ENCODE results near the gene PLA2R1. TPM values are rescaled to one million over a fixed set of nuclear protein-coding genes. Genes with fewer than 3 reads are reported as not detected.
A peak's percentile ranks its signal among the peaks of the same experiment; 100 is the strongest.
"Not testable (repeated sequence)": the region's sequence is repeated elsewhere in the genome, so short reads cannot be mapped to it uniquely, and the experiment has no call there.

PLA2R1 gene
- total RNA-seq, 1 donor from 2014 or later: 19.0 TPM

DNA sequence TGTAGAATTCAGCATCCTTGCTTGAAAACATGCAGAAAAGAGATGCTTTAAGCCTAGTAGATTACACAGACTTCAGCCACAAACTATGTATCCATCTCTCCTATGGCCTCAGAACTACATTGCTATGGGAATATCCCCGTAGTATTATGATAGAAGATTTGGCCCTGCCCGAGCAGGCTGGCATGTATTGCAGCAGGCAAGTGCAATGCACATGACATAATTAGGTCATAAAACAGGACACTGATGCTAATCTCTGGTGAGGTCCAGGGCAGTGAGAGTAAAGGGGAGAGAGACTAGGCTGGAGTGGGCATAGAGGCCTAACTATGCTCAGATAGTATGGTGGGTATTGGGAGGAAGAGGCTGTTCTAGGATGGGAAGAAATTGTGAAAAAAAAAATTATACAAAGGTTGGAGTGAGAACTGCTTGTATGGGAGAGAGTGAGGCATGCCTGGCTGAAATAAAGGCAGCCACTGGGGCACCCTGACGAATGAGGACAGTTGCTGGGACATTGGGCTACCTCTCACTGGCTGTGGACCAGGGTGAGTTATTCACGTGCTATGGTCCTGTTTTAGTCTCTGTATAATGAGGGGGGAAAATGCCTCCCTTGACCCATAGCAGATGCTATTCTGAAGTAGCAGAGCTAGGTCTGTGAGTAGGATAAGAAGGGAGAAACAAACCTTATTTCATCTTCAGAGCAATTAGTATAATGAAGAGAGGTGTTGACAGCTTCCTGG, 1.6 kb upstream of the PLA2R1 start:
- DNase-seq (ENCODE audit: low spot score): no peak

DNA sequence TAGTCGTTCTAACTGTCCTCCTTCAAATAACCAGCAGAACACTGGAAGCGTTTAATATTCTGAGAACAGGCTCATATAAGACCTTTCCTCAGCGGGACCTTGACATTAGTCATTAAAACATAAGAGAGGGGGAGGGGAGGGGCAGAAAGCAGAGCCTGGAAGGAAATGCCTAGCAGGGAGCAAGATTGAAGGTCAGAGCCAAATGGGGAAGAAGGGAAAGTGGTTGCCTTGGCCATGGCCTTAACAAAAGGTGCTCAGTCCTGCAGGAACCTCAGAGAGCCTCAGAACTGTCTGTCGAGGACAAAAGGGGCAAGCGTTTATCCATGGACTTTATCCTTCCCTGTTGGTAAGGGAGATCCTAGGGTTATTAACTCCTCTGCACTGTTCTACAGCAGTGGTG, 856 bp upstream of the PLA2R1 start:
- DNase-seq (ENCODE audit: low spot score): no peak

DNA sequence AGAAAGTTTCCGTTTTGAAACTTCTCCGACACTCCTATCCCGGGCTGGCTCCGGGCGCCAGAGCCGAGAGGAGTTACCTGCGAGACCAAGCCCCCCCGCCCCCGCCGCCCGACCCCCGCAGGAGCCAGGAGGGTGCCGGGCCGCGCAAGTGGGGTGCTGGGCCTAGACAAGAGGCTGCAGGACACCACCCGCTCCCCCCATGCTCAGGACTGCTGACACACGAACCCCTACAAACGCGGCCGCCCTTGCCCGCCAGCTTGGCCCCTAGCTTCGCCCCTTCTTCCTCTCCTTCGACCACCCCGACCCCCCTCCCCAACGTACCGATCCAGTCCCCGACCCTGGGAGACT, 497 bp downstream of the PLA2R1 start:
- no peak for DNase-seq (ENCODE audit: low spot score)

DNA sequence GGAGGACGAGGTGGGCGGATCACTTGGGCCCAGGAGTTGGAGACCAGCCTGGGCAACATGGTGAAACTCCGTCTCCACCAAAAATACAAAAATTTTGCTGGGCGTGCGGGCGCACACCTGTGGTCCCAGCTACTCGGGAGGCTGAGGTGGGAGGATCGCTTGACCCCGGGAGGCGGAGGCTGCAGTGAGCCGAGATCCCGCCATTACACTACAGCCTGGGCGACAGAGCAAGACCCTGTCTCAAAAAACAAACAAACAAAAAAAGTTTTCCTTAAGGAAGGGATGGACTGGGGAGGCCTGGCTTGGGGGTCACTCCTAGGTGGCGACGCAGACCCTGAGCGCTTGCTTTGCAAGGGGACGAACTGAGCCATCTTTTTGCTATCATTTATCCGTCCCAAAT, 882 bp downstream of the PLA2R1 start:
- no peak for DNase-seq (ENCODE audit: low spot score)

DNA sequence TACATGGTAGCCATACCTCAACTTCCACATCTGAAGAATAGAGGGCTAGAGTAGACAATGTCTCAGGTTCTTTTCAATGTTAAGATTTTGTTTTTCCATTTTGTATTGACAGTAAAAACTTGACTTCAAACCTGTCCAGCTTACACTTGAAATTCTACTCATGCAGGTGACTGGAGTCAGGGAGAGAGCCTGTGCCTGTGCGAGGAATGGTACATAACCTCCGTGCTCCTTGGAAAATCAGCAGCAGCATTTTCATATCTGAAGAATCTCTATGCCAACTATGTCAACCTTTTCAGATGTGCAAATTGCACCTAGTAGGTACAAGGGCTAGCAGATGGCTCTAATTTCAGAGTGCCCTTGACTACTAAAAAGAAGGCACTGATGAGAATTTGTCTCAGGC, 2.1 kb downstream of the PLA2R1 start:
- no peak for DNase-seq (ENCODE audit: low spot score)

DNA sequence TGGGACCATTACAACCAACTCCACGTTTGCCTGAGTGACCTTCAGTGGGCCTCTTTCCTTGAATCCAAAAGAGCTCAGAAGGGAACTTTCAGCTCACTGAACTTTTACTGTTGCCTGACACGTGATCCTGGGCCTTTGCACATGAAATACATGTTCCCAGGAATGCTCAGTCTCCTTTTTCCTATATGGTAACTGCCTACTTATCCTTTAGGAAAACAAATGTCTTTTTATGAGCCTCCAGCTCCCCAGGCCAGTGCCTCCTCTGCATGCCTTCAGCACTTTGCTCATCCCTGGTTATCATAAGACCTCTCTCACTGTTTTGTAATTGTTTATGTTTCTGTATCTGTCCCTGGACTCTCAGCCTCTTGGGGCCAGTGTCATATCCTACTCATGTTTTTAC, 5.1 kb downstream of the PLA2R1 start:
- no peak for DNase-seq (ENCODE audit: low spot score)

DNA sequence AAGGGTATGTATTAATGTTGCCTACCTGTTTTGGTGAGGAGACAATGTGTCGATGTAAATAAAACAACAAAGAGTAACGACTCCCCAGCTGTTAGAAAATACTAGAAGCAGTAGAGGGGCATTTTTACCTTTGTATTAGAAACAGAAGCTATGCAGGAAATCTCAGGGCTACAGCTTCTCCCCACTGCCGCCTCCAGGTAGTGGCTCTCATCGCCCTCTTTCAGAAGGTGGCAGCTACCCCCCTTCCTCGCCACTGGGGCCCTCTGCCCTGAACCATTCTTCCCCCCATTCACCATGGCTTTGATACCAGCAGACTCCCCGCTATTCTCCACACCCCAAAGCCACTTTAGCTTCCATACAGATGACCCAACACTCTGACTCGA, 6.7 kb downstream of the PLA2R1 start:
- DNase-seq (ENCODE audit: low spot score): no peak

DNA sequence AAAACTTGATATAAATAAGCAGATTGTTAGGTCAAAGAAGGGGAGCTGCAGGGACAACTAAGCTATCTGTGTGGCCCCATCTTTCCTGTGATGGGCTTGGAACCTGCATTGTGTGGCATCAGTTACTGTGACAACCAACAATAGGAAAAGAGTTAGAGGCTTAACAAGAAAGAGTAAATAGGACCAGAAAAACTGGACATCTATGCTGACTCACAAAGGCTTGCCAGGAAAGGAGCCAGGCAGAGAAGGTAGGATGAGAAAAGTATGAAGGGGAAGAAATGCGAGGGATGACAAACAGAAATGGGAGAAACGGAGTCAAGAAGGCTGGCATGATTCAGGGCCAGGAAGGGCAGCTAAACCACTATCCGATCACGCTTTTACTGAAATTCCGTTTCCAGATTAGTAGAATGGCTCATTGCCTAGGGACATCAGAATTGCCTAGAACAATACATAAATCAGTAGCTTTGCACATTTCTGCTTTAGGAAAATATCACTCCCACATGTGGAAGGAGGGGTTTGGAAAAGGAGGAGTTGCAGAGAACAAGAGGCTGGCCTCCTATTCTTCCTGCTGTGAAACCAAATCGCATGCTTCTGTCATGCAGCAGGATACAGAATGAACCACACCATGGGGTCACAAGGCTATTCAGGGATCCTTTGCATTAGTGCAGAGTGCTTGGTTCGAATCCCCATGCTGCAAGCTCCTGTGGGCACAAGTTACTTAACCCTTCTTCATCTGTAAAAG, 7.3 kb downstream of the PLA2R1 start:
- DNase-seq (ENCODE audit: low spot score): no peak

DNA sequence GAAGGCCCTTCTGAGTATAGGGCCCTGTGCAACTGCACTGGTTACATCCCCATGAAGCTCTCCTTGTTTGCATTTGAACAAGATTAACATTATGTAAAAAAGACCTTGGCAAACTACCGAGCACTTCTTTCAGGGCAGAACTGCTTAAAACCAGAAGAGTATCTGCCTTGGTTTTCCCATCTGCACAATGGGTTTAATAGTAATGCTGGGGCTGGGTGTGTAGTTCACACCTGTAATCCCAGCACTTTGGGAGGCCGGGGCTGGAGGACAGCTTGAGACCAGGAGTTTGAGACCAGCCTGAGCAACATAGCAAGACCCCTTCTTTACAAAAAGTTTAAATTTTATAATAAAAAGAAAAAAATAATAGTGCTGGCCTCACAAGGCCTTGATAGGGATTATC, 8.5 kb downstream of the PLA2R1 start:
- no peak for DNase-seq (ENCODE audit: low spot score)

DNA sequence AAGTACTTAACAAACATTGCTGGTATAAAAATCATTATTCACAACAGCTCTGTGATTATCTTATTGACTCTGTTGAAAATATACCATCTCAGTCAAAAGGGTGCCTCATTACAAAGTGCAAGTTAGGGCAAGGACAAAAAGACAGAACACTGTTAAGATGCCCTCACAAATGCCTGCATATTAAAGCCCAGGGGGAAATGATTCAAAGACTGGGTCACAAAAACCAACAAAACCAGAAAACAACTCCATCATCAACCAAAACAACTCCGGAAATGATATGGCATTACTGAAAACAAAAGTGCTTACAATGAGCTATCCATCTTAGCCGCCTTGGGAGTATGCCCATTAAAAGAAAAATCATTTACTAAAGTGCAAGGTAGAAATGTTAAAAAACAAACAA, 9.9 kb downstream of the PLA2R1 start:
- DNase-seq (ENCODE audit: low spot score): no peak

DNA sequence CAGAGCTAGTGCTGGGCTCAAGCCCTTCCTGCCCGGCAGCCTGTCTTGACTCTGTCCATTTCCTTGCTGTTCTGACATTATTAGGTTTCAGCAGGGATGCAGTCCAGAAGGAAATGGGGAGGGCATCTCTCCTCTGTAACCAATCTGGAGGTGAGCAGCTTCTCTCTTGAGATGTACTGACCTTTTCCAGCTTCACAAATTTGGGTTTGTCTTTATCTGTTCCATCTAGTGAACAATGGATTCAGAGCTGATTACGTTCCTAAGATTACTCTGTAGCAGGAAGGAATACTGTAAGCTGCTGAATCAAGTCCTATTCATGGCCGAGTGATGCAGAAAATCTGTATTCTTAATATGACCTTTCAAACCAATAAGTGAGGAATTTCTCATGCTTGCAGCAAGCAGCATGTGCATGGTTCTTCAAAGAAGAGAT, 11.0 kb downstream of the PLA2R1 start:
- no peak for DNase-seq (ENCODE audit: low spot score)

DNA sequence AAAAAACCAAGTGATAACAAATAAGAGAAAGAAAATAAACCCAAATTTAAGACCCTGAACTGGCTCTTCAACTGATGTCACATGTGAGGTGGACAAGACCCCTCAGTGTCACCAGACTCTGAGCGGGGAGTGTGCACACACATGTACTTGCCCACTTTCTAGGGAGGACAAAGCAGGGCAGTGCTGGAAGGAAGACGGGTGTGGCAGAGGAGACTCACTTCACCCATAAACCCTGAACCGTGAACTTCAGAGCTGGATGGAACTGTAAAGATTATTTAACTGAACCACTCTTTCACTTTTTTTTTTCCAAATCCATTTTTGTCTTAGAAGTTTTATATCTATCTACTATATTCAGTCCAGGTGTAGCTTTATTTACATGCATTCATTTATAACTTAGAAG, 12.3 kb downstream of the PLA2R1 start:
- no peak for DNase-seq (ENCODE audit: low spot score)

DNA sequence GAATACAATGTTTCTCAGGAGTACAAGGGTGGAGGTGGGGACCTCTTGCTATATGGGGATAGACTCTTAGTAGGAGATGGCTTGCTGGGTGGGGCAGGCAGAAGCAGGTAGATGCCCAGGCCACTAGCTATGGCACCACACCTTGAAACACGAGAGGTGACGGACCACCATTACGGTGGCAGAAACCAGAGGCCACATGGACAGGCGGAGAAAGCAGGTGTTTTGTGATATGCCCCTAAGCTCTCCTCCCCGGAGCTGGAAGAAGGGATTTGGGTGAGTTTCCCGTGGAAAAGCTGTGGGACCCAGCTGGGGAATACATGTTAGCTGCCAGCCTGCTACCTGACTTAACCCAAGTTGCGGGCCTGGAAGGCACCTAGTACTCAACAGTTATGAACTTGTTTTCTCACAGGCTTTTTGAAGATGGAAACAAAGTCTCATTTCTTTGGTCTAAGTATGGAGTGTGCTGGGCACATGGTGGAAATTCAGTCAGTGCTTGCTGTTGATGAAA, 16.7 kb downstream of the PLA2R1 start:
- no peak for DNase-seq (ENCODE audit: low spot score)

DNA sequence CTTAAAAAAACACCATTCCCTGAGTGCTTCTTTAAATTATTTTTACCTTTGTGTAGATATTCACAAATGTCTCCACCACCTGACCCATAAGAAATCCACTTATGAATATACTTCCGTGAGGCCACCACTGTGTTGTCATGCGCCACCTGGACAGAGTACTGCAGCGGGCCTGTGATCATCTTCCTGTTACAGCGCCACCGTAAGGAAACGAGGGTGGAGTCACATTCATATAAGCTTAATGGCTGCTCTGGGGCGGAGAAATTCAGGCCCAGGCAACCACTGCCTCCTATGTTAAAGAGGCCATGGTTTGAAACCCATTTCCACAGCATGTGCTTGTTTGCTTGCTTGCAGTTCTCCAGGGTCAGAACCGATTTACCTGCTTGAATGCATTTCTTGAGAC, 17.7 kb downstream of the PLA2R1 start:
- DNase-seq (ENCODE audit: low spot score): no peak

DNA sequence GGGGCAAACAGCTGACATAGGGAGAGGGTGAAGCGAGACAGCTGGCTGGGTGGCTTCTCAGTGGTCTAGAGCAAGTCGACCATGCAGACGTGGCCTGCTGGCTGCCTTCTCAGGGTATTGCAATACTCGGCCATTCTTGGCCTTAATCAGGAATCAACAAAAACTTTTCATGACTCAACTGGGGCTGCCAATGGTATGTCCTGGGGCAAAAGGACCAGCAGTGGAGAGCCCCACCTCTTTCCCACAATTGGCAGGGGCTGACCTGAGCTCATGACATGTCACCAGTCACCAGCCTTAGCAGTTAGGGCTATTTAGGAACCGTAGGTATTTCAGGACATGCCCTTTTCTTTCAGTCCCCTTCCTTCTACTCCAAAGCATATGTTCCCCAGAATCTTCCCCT, 19.1 kb downstream of the PLA2R1 start:
- DNase-seq (ENCODE audit: low spot score): no peak

DNA sequence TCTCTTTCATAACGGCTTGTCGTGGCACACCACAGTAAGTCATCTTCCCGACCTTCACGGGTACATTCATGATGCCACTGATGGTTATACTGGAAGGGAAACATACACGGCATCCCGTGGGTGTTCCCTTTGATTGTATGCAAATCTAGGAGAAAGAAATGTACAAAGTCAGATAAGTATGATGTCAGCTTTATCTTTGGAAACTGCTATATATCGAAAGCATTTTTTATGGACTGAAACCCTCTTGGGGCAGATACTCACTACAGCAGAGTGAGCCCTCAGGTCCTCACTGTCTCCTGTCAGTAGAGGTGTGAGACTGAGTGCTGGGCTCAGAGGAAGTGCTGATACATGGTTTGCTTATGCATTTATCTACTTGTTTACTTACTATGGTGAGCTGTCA, 20.4 kb downstream of the PLA2R1 start:
- DNase-seq (ENCODE audit: low spot score): no peak

DNA sequence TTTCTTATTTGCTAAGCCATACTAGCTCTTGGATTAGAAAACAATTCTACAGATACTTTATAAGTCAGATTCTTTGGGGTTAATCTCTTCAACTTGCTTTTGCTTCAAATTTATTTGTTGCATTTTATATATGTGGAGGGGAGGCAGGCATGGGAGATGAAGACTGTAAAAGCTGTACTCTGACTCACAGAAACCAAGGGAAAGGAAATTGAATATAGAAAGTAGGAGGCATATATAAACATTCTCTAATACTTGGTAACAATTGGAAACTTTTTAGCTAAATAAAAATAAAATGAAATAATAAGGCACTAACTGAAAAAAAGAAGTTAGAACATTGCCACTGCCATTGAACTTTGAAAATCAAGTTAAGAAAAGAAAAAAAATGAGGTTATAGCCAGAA, 21.3 kb downstream of the PLA2R1 start:
- DNase-seq (ENCODE audit: low spot score): no peak

DNA sequence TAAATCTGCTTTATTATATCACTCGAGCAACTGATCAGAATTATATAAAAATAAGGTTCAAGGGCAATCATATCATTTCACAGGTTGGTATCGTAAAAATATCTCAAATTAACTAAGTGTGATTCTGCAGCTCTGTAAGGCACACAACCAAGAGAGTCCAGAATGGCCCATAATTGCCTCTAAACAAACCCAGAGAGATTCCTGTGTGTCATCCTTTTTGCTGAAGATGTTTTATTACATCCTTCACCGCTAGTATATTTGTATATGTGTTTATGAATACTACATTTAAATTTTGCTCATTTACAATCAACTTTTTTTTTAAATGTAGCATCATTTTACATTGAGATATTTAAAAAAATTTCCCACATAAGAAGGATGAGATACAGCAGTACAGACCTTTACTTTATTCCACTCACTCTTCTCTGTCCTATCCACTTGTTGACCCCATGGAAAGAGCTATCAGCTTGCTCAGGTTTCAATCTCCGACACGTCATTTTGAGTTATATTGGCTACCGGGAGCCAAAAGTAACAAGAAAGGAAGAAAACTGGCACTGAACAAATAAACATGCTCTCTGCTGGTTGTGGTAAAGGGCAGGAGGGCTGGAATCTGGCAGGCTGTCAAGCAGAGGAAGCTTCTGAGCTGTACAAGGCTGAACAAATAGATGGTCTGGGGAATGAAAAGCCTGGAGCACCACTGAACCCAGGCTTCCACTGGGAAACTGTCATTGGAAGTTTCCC, 23.1 kb downstream of the PLA2R1 start:
- DNase-seq (ENCODE audit: low spot score): peak; percentile 64

DNA sequence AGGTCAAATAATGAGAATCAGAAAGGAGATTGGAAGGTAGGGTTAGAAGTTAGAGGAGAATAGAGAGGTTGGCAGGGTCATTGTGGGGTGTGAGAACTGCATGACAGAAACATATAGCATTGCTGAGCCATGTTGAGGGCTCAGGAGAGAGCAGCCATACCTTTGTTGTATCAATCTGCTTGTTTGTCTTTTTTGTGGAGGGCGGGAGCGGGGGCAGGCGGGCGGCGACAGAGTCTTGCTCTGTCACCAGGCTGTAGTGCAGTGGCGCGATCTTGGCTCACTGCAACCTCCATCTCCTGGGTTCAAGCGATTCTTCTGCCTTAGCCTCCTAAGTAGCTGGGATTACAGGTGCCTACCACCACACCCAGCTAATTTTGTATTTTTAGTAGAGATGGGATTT, 23.8 kb downstream of the PLA2R1 start:
- DNase-seq (ENCODE audit: low spot score): not testable (repeated sequence)

DNA sequence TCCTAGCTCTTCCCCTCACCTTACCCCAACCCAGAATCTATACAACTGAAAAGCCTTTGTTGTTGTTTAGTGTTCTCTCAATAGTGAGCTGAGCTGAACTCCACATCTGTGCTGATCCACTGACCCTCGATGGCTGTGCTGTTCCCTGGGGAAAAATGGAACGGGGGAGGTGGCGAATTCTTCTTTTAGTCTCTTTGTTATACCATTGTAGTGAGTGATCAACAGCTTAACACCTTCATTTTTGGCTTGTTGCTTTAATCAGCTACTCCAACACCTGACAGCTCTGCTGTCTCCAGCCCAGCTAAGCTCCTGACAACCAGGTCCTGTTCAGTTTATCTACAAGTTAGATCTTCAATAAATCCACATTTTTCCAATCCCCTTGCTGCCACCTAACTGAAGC, 25.7 kb downstream of the PLA2R1 start:
- DNase-seq (ENCODE audit: low spot score): no peak

DNA sequence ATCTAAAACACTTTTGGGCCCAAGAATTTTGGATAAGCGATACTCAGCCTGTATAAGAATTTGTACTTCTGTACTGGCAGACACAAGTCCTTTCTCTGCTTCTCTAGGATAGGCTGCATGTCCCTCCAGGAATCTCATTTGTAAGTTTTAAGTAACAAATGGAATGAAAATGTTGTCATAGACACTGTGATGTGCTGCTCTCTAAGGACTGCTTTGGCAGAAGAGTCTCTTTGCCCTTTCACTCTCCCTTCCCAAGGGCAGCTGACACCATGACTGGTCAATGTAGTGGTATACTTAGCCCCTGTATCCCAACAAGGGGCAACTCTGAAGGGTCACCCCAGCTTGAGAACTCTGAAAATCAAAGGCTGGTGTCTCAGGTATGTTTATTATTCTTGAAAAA, 27.3 kb downstream of the PLA2R1 start:
- no peak for DNase-seq (ENCODE audit: low spot score)

DNA sequence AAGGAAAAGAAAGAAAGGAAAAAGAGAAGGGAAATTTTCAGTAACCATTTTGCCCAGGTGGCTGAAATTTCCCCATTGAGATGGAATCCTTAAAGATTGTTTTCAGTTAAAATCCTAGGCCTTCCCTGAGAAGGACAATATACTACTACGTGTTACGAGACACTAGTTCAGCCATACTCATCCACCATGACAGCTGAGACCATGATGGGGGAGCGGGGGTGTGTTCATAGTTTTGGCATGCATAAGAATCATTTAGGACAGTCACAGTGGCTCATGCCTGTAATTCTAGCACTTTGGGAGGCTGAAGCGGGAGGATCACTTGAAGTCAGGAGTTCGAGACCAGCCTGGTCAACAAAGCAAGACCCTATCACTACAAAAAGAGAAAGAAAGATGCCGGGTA, 28.0 kb downstream of the PLA2R1 start:
- DNase-seq (ENCODE audit: low spot score): no peak

All from ureter (tissue), 1 donor.